ENCODE measurements around the gene LHX1.

LHX1 gene

GRCh38 chr17:36939802-36940312 lies 2.6 kb downstream of the LHX1 start:
- DNase-seq, result no peak

GRCh38 chr17:36940313-36941264 lies 3.3 kb downstream of the LHX1 start:
- DNase-seq, result no peak

GRCh38 chr17:36941265-36942010 lies 4.2 kb downstream of the LHX1 start:
- no peak for DNase-seq

- DNase-seq, result no peak
These were observed 4.8 kb downstream of the LHX1 start for GRCh38 chr17:36942019-36942599.

GRCh38 chr17:36942631-36943125 lies 5.4 kb downstream of the LHX1 start:
- DNase-seq, result no peak

- no peak for DNase-seq
These were observed 6.2 kb downstream of the LHX1 start for GRCh38 chr17:36943250-36944191.

- no peak for DNase-seq
These were observed 7.3 kb downstream of the LHX1 start for GRCh38 chr17:36944553-36944952.

GRCh38 chr17:36945140-36945539 lies 7.9 kb downstream of the LHX1 start:
- no peak for DNase-seq

GRCh38 chr17:36945959-36946725 lies 8.9 kb downstream of the LHX1 start:
- no peak for DNase-seq

GRCh38 chr17:36946726-36947091 lies 9.4 kb downstream of the LHX1 start:
- DNase-seq, result no peak

GRCh38 chr17:36947922-36948716 lies 10.8 kb downstream of the LHX1 start:
- DNase-seq, result no peak

GRCh38 chr17:36948717-36949460 lies 11.6 kb downstream of the LHX1 start, which contains the start of gene AATF:
Gene AATF (plus strand): TSS chr17:36948954. CDS start chr17:36949126, 172 bp downstream.
- peak; percentile 87 to 95 (median 90) for DNase-seq

GRCh38 chr17:36949461-36949927 lies 12.2 kb downstream of the LHX1 start:
- no peak for DNase-seq

- DNase-seq, result no peak
These were observed 12.8 kb downstream of the LHX1 start for GRCh38 chr17:36950027-36950426.

- no peak for DNase-seq
These were observed 14.0 kb downstream of the LHX1 start for GRCh38 chr17:36951084-36951789.

- no peak for DNase-seq
These were observed 34.2 kb downstream of the LHX1 start for GRCh38 chr17:36971508-36971907.

- DNase-seq, result no peak
These were observed 35.0 kb downstream of the LHX1 start for GRCh38 chr17:36972186-36972700.

- DNase-seq, result no peak
These were observed 35.6 kb downstream of the LHX1 start for GRCh38 chr17:36972905-36973304.
